ENCODE data around the gene MAP3K10.

DNA sequence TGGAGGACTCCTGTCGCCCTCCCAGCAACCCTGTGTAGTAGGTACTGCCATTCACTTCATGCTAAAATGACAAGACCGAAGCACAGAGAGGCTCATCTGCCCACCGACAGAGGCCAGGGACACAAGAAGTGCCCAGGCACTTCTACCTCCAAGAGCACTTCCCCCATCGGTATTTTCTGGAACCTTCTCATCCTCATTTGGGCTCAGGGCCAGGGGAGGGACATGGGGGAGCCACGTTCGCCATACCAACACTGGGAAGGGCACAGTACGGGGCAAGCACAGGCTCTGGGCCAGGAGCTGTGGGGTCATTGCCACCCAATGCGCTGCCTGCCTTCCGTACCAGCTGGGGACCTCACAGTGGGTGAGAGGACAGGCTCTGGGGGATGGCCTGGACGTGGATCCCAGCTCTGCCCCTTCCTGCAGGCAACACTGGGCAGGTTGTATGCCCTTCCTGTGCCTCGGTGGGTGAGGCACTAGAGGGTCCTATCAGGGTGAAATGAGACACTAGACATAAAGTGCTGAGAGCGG lies 56.6 kb downstream of the MAP3K10 start:
- no peak for TF ChIP-seq RCOR1 (IDR thresholded peaks at IDR 0.05; ENCODE audit: borderline replicate concordance in 1 of 2, low read depth in 2 of 2, low read length in 2 of 2)
- TF ChIP-seq CC2D1A (IDR thresholded peaks at IDR 0.05) = no peak
- TF ChIP-seq, protein P1, sequence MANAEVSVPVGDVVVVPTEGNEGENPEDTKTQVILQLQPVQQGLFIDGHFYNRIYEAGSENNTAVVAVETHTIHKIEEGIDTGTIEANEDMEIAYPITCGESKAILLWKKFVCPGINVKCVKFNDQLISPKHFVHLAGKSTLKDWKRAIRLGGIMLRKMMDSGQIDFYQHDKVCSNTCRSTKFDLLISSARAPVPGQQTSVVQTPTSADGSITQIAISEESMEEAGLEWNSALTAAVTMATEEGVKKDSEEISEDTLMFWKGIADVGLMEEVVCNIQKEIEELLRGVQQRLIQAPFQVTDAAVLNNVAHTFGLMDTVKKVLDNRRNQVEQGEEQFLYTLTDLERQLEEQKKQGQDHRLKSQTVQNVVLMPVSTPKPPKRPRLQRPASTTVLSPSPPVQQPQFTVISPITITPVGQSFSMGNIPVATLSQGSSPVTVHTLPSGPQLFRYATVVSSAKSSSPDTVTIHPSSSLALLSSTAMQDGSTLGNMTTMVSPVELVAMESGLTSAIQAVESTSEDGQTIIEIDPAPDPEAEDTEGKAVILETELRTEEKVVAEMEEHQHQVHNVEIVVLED (CRISPR knock-in tag; IDR thresholded peaks at IDR 0.05) = no peak

Measured in K562 (cell line).